CD4-positive, alpha-beta T cell (primary cell): ENCODE measurements around the gene PPP4R2. TPM values are rescaled to one million over a fixed set of nuclear protein-coding genes. Genes with fewer than 3 reads are reported as not detected.

Source experiments
- ATAC-seq: fragments of 200-7000 bp; cut with Tn5 transposase; one replicate; pipeline ENCODE4 v1.10.0; 2022; ENCODE audit warnings: mild to moderate bottlenecking; ENCODE audit not compliant: poor library complexity
- CTCF ChIA-PET: fragments of 350-600 bp; sonication (Branson Sonifier 250); formaldehyde crosslinking; loops from one replicate; lab custom pipeline; 2021; ENCODE audit warnings: antibody characterized with exemption, inconsistent platforms; lab: Charles Lee
- POLR2A ChIA-PET: fragments of 350-600 bp; sonication (Branson Sonifier 250); formaldehyde crosslinking; loops from one replicate; lab custom pipeline; 2021; ENCODE audit warnings: antibody characterized with exemption, inconsistent platforms; lab: Charles Lee
- DNase-seq, 14 experiments: peaks; one replicate each; pipeline ENCODE4 v3.0.0-alpha.2; 2013 to 2020; ENCODE audit warnings: mixed read lengths in 2 of 14
- H3K27ac ChIP-seq, 2 donors: one replicate each; pipeline versions ENCODE4 v1.5.1 to v1.7.0; 2013; ENCODE audit warnings: low read length in 2 of 2, low read depth in 1 of 2, mild to moderate bottlenecking in 1 of 2
- H3K27me3 ChIP-seq, 2 experiments: 1 replicate in 1 of 2; 2 replicates in 1 of 2; pipeline versions ENCODE4 v1.6.1 to v1.7.0; 2013; ENCODE audit warnings: low read length in 2 of 2, control low read depth in 1 of 2, mild to moderate bottlenecking in 1 of 2, moderate library complexity in 1 of 2; ENCODE audit not compliant: insufficient read depth in 2 of 2, control insufficient read depth in 1 of 2
- H3K36me3 ChIP-seq: one replicate; pipeline ENCODE4 v1.6.1; 2013; ENCODE audit warnings: low read length, control low read depth; ENCODE audit not compliant: insufficient read depth
- H3K4me1 ChIP-seq: one replicate; pipeline ENCODE4 v1.6.1; 2013; ENCODE audit warnings: low read length, control low read depth; ENCODE audit not compliant: insufficient read depth
- H3K4me3 ChIP-seq: one replicate; pipeline ENCODE4 v1.5.1; 2013; ENCODE audit warnings: mild to moderate bottlenecking, low read length, moderate library complexity
- H3K9me3 ChIP-seq, 2 experiments: 1 replicate in 1 of 2; 2 replicates in 1 of 2; pipeline versions ENCODE4 v1.6.1 to v1.7.0; 2013; ENCODE audit warnings: low read length in 2 of 2, mild to moderate bottlenecking in 2 of 2, control low read depth in 1 of 2, moderate library complexity in 1 of 2; ENCODE audit not compliant: control insufficient read depth in 1 of 2, insufficient read depth in 1 of 2
- H3K27ac Mint-ChIP-seq: one replicate; pipeline ENCODE4 v1.8.0; 2020; ENCODE audit warnings: mixed read lengths
- H3K27me3 Mint-ChIP-seq: one replicate; pipeline ENCODE4 v1.8.0; 2021; ENCODE audit warnings: mixed read lengths
- H3K36me3 Mint-ChIP-seq: one replicate; pipeline ENCODE4 v1.8.0; 2021; ENCODE audit warnings: low read depth, mixed read lengths
- H3K4me1 Mint-ChIP-seq: one replicate; pipeline ENCODE4 v1.8.0; 2021; ENCODE audit warnings: low read depth, mixed read lengths
- H3K4me3 Mint-ChIP-seq: one replicate; pipeline ENCODE4 v1.8.0; 2020; ENCODE audit warnings: mild to moderate bottlenecking, mixed read lengths
- H3K9me3 Mint-ChIP-seq: one replicate; pipeline ENCODE4 v1.8.0; 2020; ENCODE audit warnings: mixed read lengths
- CTCF ChIP-seq: fragments of 200-600 bp; IDR thresholded peaks from one replicate; pipeline ENCODE4 v1.8.0; 2022; ENCODE audit warnings: antibody characterized with exemption, mild to moderate bottlenecking
- intact Hi-C, 2 experiments: fragments of 100-400 bp; cut with DNase I in 1 of 2; cut with micrococcal nuclease in 1 of 2; formaldehyde crosslinking; loops; one replicate each; pipeline versions ENCODE4 v1.15.1 to v1.9.0; 2023 to 2025; cut with DNase I, micrococcal nuclease
- total RNA-seq, 174 experiments: library from RNA in 2 of 174; stranded (reverse) in 2 of 174; gene quantifications; one replicate each; pipeline ENCODE4 v1.2.3 and lab custom pipeline; 2021 to 2026

The PPP4R2 gene
- total RNA-seq, 2 experiments from 2014 or later: 67.8 to 80.3 TPM

- ChIA-PET CTCF (no interaction called here), POLR2A (no interaction called here)
- intact Hi-C loops: no loop called here
- Histone ChIP-seq H3K9me3 (no peaks in the 10 kb centered on the region), H3K4me3 (no peak overlapping the region), H3K4me1 (no peaks in the 10 kb centered on the region), H3K27ac (no peak overlapping the region), H3K36me3 (no peaks in the 10 kb centered on the region), H3K27me3 (no peaks in the 10 kb centered on the region)
- Mint-ChIP-seq H3K9me3 (no peaks in the 10 kb centered on the region), H3K27me3 (peaks cover 8% of the 10 kb centered on the region), H3K27ac (no peak overlapping the region), H3K4me3 (no peak overlapping the region), H3K4me1 (peaks cover 4% of the 10 kb centered on the region), H3K36me3 (no peaks in the 10 kb centered on the region)
- peak; percentile 15 for TF ChIP-seq CTCF
- ATAC-seq (peak; percentile 52), DNase-seq (peak in 3 of 14 experiments; percentile 36 to 42 (median 37))
Observed at GRCh38 chr3:72977060-72977808, 19.4 kb upstream of the PPP4R2 start.

GRCh38 chr3:72982609-72983366 lies 13.8 kb upstream of the PPP4R2 start:
- no peak overlapping the region for H3K27ac ChIP-seq
- peaks cover 13 to 15% of the 10 kb centered on the region in 2 experiments for H3K9me3 ChIP-seq
- CTCF ChIA-PET: no interaction called here
- H3K4me1 ChIP-seq: no peaks in the 10 kb centered on the region
- H3K27me3 Mint-ChIP-seq: peaks cover 18% of the 10 kb centered on the region
- H3K9me3 Mint-ChIP-seq: peaks cover 3% of the 10 kb centered on the region
- no peak overlapping the region for H3K27ac Mint-ChIP-seq
- TF ChIP-seq CTCF: no peak
- ATAC-seq (no peak), DNase-seq (no peak)
- no peaks in the 10 kb centered on the region for H3K4me1 Mint-ChIP-seq
- no peak overlapping the region for H3K4me3 ChIP-seq
- H3K36me3 Mint-ChIP-seq: no peaks in the 10 kb centered on the region
- no peaks in the 10 kb centered on the region for H3K27me3 ChIP-seq
- intact Hi-C loops: no loop called here
- H3K36me3 ChIP-seq: no peaks in the 10 kb centered on the region
- POLR2A ChIA-PET: no interaction called here
- no peak overlapping the region for H3K4me3 Mint-ChIP-seq

- no peaks in the 10 kb centered on the region for H3K27me3 ChIP-seq
- no peak for TF ChIP-seq CTCF
- H3K4me1 Mint-ChIP-seq: no peaks in the 10 kb centered on the region
- intact Hi-C loops: no loop called here
- no peak for ATAC-seq
- no peaks in the 10 kb centered on the region for H3K4me1 ChIP-seq
- POLR2A ChIA-PET: no interaction called here
- DNase-seq: no peak
- H3K27me3 Mint-ChIP-seq: peaks cover 13% of the 10 kb centered on the region
- H3K36me3 Mint-ChIP-seq: no peaks in the 10 kb centered on the region
- no peak overlapping the region for H3K4me3 Mint-ChIP-seq
- peaks cover 3% of the 10 kb centered on the region for H3K9me3 Mint-ChIP-seq
- no peak overlapping the region for H3K27ac Mint-ChIP-seq
- no peaks in the 10 kb centered on the region for H3K36me3 ChIP-seq
- CTCF ChIA-PET: no interaction called here
- H3K4me3 ChIP-seq: no peak overlapping the region
- no peak overlapping the region for H3K27ac ChIP-seq
- H3K9me3 ChIP-seq: peaks cover 13 to 15% of the 10 kb centered on the region in 2 experiments
Observed at GRCh38 chr3:72985576-72985975, 11.0 kb upstream of the PPP4R2 start.
